Measurements from ENCODE around the gene COL5A1. TPM values are rescaled to one million over a fixed set of nuclear protein-coding genes. Genes with fewer than 3 reads are reported as not detected.
A peak's percentile ranks its signal among the peaks of the same experiment; 100 is the strongest.
"Not testable (repeated sequence)": the region's sequence is repeated elsewhere in the genome, so short reads cannot be mapped to it uniquely, and the experiment has no call there.

The COL5A1 gene
- total RNA-seq, 1 donor = 295 TPM

DNA sequence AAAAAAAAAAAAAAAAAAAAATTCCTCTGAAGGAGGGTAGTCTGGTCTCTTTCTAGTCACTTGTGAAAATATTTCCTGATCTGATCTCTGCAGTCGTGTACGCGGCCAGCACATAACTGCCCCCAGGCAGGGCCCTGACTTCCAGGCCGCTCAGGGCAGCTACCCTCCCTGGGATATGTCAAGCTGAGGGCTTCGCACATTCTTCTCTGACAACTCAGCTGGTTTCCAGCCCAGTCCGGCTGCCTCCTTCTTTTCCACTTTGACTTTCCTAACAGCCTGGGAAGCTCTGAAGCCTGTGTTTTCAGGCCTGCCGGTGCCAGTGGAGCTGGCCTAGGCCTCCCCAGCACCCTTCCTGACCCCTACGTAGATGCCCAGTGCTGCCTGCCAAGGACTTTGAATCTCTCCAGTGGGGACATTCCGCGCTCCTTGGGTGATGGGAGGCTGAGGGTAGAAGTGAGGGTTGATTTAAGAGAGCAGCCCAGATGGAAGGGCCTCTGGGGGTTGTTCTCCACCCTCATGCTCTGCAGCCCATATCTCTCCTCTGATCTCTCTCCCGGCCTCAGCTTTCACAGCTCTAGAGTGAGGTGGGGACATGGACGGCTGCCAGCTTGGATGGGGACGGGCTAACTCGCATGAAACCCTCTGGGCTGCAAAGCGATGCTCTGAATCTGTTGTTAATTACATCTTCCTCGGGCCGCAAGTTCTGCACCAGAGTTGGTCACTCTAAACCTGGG lies 20.7 kb downstream of the COL5A1 start:
- no peak for TF ChIP-seq CTCF (IDR thresholded peaks at IDR 0.05; ENCODE audit: insufficient read depth, low read depth, low read length)
- H3K4me3 ChIP-seq (ENCODE audit: low read depth, low read length) = peak overlapping the region; percentile 23
- DNase-seq (ENCODE audit: low read depth) = peak; percentile 99

DNA sequence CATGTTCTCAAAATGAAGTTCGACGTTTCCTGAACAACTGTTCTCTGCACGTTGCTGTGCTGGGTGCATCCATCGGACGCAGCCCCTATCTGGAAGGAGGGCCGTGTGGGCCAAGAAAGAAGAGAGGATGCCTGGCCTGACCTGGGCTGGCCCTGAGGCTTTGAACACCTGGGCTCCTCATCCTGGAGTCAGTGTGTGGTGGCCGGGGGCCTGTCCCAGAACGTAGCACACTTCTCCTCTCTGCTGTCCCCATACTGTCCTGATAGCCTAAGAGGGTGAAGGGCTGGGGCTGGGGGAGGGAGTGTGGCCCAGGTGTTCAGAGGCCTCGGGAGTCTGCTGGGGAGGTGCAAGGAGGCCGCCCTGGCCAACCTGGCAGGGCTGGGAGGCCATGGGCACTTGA lies 21.5 kb downstream of the COL5A1 start:
- no peak for TF ChIP-seq CTCF (IDR thresholded peaks at IDR 0.05; ENCODE audit: insufficient read depth, low read depth, low read length)
- H3K4me3 ChIP-seq (ENCODE audit: low read depth, low read length) = no peak overlapping the region
- no peak for DNase-seq (ENCODE audit: low read depth)

- TF ChIP-seq CTCF (IDR thresholded peaks at IDR 0.05; ENCODE audit: insufficient read depth, low read depth, low read length) = peak; percentile 46
- DNase-seq (ENCODE audit: low read depth) = peak; percentile 92
These were observed 22.3 kb downstream of the COL5A1 start for GRCh38 chr9:134663753-134664415.

DNA sequence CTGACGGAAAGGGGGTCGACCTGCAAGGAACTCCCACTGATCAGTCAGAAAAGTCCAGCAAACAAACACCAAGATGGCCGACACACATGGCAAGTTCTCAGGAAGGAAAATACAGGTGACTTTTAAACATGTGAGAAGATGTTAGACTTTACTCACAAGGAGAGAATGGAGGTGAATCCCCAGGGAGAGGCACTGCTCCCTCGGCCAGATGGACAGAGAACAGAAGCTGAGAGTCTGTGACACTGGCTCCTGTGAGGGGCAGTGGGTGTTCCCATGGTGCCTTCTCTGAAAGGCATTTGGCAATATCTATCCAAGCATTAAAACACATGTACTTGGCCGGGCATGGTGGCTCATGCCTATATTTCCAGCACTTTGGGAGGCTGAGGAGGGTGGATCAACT lies 22.8 kb downstream of the COL5A1 start:
- no peak for TF ChIP-seq CTCF (IDR thresholded peaks at IDR 0.05; ENCODE audit: insufficient read depth, low read depth, low read length)
- no peak overlapping the region for H3K4me3 ChIP-seq (ENCODE audit: low read depth, low read length)
- DNase-seq (ENCODE audit: low read depth) = no peak

More at GRCh38 chr9:134663753-134664415, 22.3 kb downstream of the COL5A1 start:
- H3K4me3 ChIP-seq (ENCODE audit: low read depth, low read length) = no peak overlapping the region

DNA sequence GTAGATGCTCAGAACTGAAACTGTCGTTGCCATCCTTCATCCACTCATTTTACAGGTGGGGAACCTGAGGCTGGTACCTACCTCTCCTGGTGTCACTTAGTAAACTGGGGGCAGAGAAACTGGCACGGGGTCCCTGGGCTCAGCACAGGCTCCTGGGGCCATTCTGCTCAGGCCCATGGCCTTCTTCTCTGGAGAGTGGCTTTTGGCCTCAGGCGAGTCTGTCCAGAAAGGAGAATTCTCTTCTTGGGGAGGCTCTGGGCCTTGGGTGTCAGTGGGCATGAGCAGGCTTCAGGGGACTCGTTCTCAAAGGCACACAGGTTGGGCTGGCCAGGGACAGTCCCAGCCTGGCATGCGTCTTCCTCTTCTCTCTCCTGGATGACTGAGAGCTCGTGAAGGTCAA lies 24.6 kb downstream of the COL5A1 start:
- no peak for TF ChIP-seq CTCF (IDR thresholded peaks at IDR 0.05; ENCODE audit: insufficient read depth, low read depth, low read length)
- DNase-seq (ENCODE audit: low read depth) = no peak
- no peak overlapping the region for H3K4me3 ChIP-seq (ENCODE audit: low read depth, low read length)

DNA sequence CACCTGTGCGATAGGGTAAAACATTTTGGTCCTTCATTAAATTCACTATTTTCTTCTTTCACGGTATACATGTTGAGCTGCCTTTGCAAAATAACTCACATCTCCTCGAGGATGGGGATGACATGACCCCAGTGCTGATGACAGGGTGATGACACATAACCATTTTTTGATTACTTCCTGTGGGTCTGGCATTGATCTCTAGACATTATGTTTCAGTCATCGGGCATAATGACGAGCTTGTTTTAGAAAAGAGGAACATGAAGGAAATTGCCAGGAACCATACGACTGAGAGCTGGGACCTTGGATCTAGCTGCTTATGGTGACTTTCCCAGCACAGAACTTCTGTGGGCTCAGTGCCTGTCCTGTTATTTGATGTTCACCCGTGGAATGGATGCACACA lies 25.2 kb downstream of the COL5A1 start:
- H3K4me3 ChIP-seq (ENCODE audit: low read depth, low read length) = no peak overlapping the region
- TF ChIP-seq CTCF (IDR thresholded peaks at IDR 0.05; ENCODE audit: insufficient read depth, low read depth, low read length) = no peak
- DNase-seq (ENCODE audit: low read depth) = peak; percentile 58

DNA sequence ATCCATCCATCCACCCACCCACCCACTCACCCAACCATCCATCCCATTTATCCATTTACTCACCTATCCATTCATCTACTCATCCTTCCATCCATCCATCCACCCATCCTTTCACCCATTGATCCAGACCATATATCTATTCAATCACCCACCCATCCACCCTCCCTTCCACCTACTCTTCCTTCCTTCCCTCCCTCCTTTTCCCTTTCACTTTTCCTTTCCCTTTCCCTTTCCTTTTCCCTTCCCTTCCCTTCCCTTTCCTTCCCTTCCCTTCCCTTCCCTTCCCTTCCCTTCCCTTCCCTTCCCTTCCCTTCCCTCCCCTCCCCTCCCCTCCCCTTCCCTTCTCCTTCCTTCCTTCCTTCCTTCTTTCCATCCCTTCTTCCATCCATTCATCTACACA lies 27.4 kb downstream of the COL5A1 start:
- H3K4me3 ChIP-seq (ENCODE audit: low read depth, low read length); DNase-seq (ENCODE audit: low read depth): not testable (repeated sequence)

All from fibroblast of villous mesenchyme (primary cell).